Liver (tissue), 9 donors: ENCODE data around the gene CECR2. TPM values are rescaled to one million over a fixed set of nuclear protein-coding genes. Genes with fewer than 3 reads are reported as not detected.

Experiments used
- DNase-seq: peaks from one replicate; pipeline ENCODE4 v3.0.0-alpha.2; 2017; ENCODE audit warnings: low spot score
- H3K27ac ChIP-seq, 2 donors: one replicate each; pipeline ENCODE4 v1.7.0; 2013; ENCODE audit warnings: inconsistent platforms in 2 of 2, low read length in 2 of 2, control low read depth in 1 of 2, low read depth in 1 of 2, mild to moderate bottlenecking in 1 of 2
- H3K27me3 ChIP-seq, 4 donors: one replicate each; pipeline versions ENCODE4 v1.6.1 to v1.7.0; 2013; ENCODE audit warnings: low read length in 3 of 4, inconsistent platforms in 1 of 4, mild to moderate bottlenecking in 1 of 4, moderate library complexity in 1 of 4; ENCODE audit not compliant: control insufficient read depth in 4 of 4, insufficient read depth in 4 of 4
- H3K36me3 ChIP-seq, 4 donors: one replicate each; pipeline versions ENCODE4 v1.6.1 to v1.7.0; 2013; ENCODE audit warnings: low read length in 3 of 4, mild to moderate bottlenecking in 3 of 4, low read depth in 1 of 4, moderate library complexity in 1 of 4; ENCODE audit not compliant: control insufficient read depth in 4 of 4, insufficient read depth in 3 of 4
- H3K4me1 ChIP-seq, 4 donors: one replicate each; pipeline versions ENCODE4 v1.6.1 to v1.7.0; 2013; ENCODE audit warnings: low read length in 3 of 4, mild to moderate bottlenecking in 3 of 4, moderate library complexity in 1 of 4; ENCODE audit not compliant: control insufficient read depth in 4 of 4, insufficient read depth in 4 of 4
- H3K4me3 ChIP-seq, 3 donors: one replicate each; pipeline versions ENCODE4 v1.6.1 to v1.7.0; 2013; ENCODE audit warnings: low read length in 3 of 3, control low read depth in 1 of 3, low read depth in 1 of 3, mild to moderate bottlenecking in 1 of 3
- H3K9ac ChIP-seq, 2 donors: one replicate each; pipeline ENCODE4 v1.7.0; 2013; ENCODE audit warnings: low read length in 2 of 2, mild to moderate bottlenecking in 2 of 2, moderate library complexity in 2 of 2, control low read depth in 1 of 2, low read depth in 1 of 2
- H3K9me3 ChIP-seq, 4 donors: one replicate each; pipeline versions ENCODE4 v1.6.1 to v1.7.0; 2013; ENCODE audit warnings: low read length in 3 of 4; ENCODE audit not compliant: control insufficient read depth in 4 of 4
- ATF3 ChIP-seq: IDR thresholded peaks from 2 replicates; pipeline ENCODE4 v1.6.1; 2016; ENCODE audit warnings: antibody characterized with exemption
- CTCF ChIP-seq: fragments of 150-350 bp; IDR thresholded peaks from 2 replicates; pipeline ENCODE4 v1.5.1; 2017; ENCODE audit warnings: improper control_type of control experiment, low read depth, low read length; ENCODE audit not compliant: missing input control
- EGR1 ChIP-seq, 2 donors: IDR thresholded peaks; 2 replicates each; pipeline ENCODE4 v1.6.1; 2016 to 2018; ENCODE audit warnings: antibody characterized with exemption in 2 of 2, low read depth in 2 of 2
- FOXA2 ChIP-seq: IDR thresholded peaks from 2 replicates; pipeline ENCODE4 v1.6.1; 2016; ENCODE audit warnings: antibody characterized with exemption
- HNF4A ChIP-seq, 2 donors: conservative IDR thresholded peaks; 2 replicates each; pipeline ENCODE4 v1.6.1; 2016; ENCODE audit warnings: antibody characterized with exemption in 2 of 2, mild to moderate bottlenecking in 2 of 2
- HNF4G ChIP-seq: IDR thresholded peaks from 2 replicates; pipeline ENCODE4 v1.6.1; 2016; ENCODE audit warnings: antibody characterized with exemption
- MAX ChIP-seq: IDR thresholded peaks from 2 replicates; pipeline ENCODE4 v1.6.1; 2016; ENCODE audit warnings: antibody characterized with exemption
- NR2F2 ChIP-seq: IDR thresholded peaks from 2 replicates; pipeline ENCODE4 v1.6.1; 2016; ENCODE audit warnings: antibody characterized with exemption
- RAD21 ChIP-seq, 2 donors: IDR thresholded peaks; 2 replicates each; pipeline ENCODE4 v1.6.1; 2016; ENCODE audit warnings: antibody characterized with exemption in 2 of 2, mild to moderate bottlenecking in 2 of 2
- REST ChIP-seq: IDR thresholded peaks from 2 replicates; pipeline ENCODE4 v1.6.1; 2016; ENCODE audit warnings: antibody characterized with exemption, mild to moderate bottlenecking
- RXRA ChIP-seq, 2 donors: IDR thresholded peaks; 2 replicates each; pipeline ENCODE4 v1.6.1; 2017 to 2018; ENCODE audit warnings: antibody characterized with exemption in 2 of 2, mild to moderate bottlenecking in 1 of 2
- TAF1 ChIP-seq: conservative IDR thresholded peaks from 2 replicates; pipeline ENCODE4 v1.6.1; 2016; ENCODE audit warnings: antibody characterized with exemption, mild to moderate bottlenecking
- YY1 ChIP-seq: IDR thresholded peaks from 2 replicates; pipeline ENCODE4 v1.6.1; 2016; ENCODE audit warnings: antibody characterized with exemption, mild to moderate bottlenecking
- ZBTB33 ChIP-seq: IDR thresholded peaks from 2 replicates; pipeline ENCODE4 v1.6.1; 2016; ENCODE audit warnings: antibody characterized with exemption
- WGBS: extraction: QIAGEN DNeasy Blood & Tissue Kit; methylation state at CpG from one replicate; pipeline ENCODE4 v1.1.7; 2013; 5-methylcytosine and 5-hydroxymethylcytosine counted together
- polyA plus RNA-seq, 2 donors: library from polyadenylated mRNA; stranded (reverse) in 1 of 2; unstranded in 1 of 2; fragments of 200-250 nt in 1 of 2; fragments of >200 nt in 1 of 2; fragmentation: Nextera tagmentation in 1 of 2; extraction: Ambion mirVana in 1 of 2; gene quantifications; one replicate each; pipeline versions ENCODE4 v1.2.1 to v1.2.3, GENCODE V29; 2013 to 2015
- total RNA-seq, 2 donors: library from RNA; depleted of rRNA; stranded (reverse); fragments of >200 nt; gene quantifications; one replicate each; pipeline ENCODE4 v1.2.3, GENCODE V29; 2014
- donor health status: healthy.
- donor health status: healthy.
- donor health status: healthy.
- donor health status: healthy.
- donor health status: healthy.

The CECR2 gene
- total and polyA plus RNA-seq, 4 donors: 1.8 to 9.7 (median 2.1) TPM

- no peak overlapping the region for H3K9ac ChIP-seq
- peak overlapping the region; percentile 55 to 91 for H3K27ac ChIP-seq
- TF ChIP-seq CTCF (no peak), HNF4A (conservative IDR thresholded peaks at IDR 0.05) (peak; percentile 34 to 65), RAD21 (IDR thresholded peaks at IDR 0.05) (peak; percentile 10 to 45), RXRA (IDR thresholded peaks at IDR 0.05) (peak; percentile 49 to 53), YY1 (peak; percentile 61), HNF4G (peak; percentile 21)
- H3K27me3 ChIP-seq: no peaks in the 10 kb centered on the region
- no peaks in the 10 kb centered on the region for H3K9me3 ChIP-seq
- no peaks in the 10 kb centered on the region for H3K36me3 ChIP-seq
- 34% methylated on average over 5 of the region's 5 CpGs for WGBS
- H3K4me3 ChIP-seq: no peak overlapping the region
- DNase-seq: no peak
- peaks cover 1 to 26% (median 7%) of the 10 kb centered on the region in 4 donors for H3K4me1 ChIP-seq
Observed at GRCh38 chr22:17407643-17408042, 38.4 kb downstream of the CECR2 start.

- H3K27me3 ChIP-seq: no peaks in the 10 kb centered on the region
- no peak for TF ChIP-seq HNF4A (conservative IDR thresholded peaks at IDR 0.05)
- TF ChIP-seq EGR1 (IDR thresholded peaks at IDR 0.05; ENCODE audit: low read depth in 2 of 2): no peak
- TF ChIP-seq TAF1: no peak
- no peak for TF ChIP-seq HNF4G
- no peak for TF ChIP-seq YY1
- no peak for TF ChIP-seq RXRA (IDR thresholded peaks at IDR 0.05)
- no peak for TF ChIP-seq NR2F2
- no peak for TF ChIP-seq ZBTB33
- no peak for TF ChIP-seq RAD21 (IDR thresholded peaks at IDR 0.05)
- no peak for TF ChIP-seq FOXA2
- TF ChIP-seq CTCF: no peak
- no peak for TF ChIP-seq MAX
- TF ChIP-seq REST: no peak
- TF ChIP-seq ATF3: no peak
- no peak overlapping the region for H3K9ac ChIP-seq
Observed at GRCh38 chr22:17410576-17410975, 41.3 kb downstream of the CECR2 start.

More at GRCh38 chr22:17410576-17410975, 41.3 kb downstream of the CECR2 start:
- Histone ChIP-seq H3K36me3 (no peaks in the 10 kb centered on the region), H3K4me1 (peaks cover 1 to 22% (median 7%) of the 10 kb centered on the region in 4 donors), H3K4me3 (no peak overlapping the region), H3K27ac (no peak overlapping the region), H3K9me3 (no peaks in the 10 kb centered on the region)
- no peak for DNase-seq
- WGBS: 93% methylated on average over 4 of the region's 4 CpGs
